BE2C (cell line): ENCODE data around the gene MFF.
"Not testable (repeated sequence)": the region's sequence is repeated elsewhere in the genome, so short reads cannot be mapped to it uniquely, and the experiment has no call there.

Experiments used
- DNase-seq: peaks from one replicate; pipeline ENCODE4 v3.0.0-alpha.2; 2020
- H3K27me3 ChIP-seq: fragments of 250-450 bp; sonication (Bioruptor Pico); 2 replicates; pipeline ENCODE4 v1.5.1; 2020; ENCODE audit warnings: mild to moderate bottlenecking
- H3K36me3 ChIP-seq: fragments of 250-450 bp; sonication (Bioruptor Pico); 2 replicates; pipeline ENCODE4 v1.5.1; 2020; ENCODE audit warnings: mild to moderate bottlenecking
- H3K4me1 ChIP-seq: fragments of 250-450 bp; sonication (Bioruptor Pico); 2 replicates; pipeline ENCODE4 v1.5.1; 2020
- H3K4me3 ChIP-seq: 2 replicates; pipeline ENCODE4 v1.5.1; 2011; ENCODE audit warnings: low read depth, low read length
- H3K9me3 ChIP-seq: fragments of 250-450 bp; sonication (Bioruptor Pico); 2 replicates; pipeline ENCODE4 v1.5.1; 2020
- TF ChIP-seq, protein P1 (sequence below): IDR thresholded peaks from 2 replicates; pipeline ENCODE4 v1.5.1; 2012; ENCODE audit warnings: mild to moderate bottlenecking, low read depth, low read length

Gene MFF

DNA sequence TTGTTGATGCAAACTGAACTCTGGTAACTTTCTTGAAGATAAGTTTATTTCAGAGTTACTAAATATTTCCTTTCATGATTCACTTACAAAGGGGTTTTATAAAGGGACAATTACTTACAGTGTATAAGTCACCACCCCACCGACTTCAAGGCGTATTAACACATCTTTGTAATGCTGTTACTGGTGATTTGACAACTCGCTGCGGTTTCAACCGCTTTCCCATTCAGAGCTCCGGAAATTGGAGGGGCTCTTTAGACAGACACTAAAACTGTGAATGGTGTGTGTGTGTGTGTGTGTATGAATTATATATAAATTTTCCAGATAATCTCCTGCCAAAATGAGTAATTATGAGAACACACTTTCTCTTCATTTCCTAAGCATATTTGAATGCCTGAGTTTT, 49.1 kb downstream of the MFF start:
- no peaks in the 10 kb centered on the region for H3K36me3 ChIP-seq
- peaks cover 9% of the 10 kb centered on the region; the same call in 1 of the 2 replicates for H3K4me1 ChIP-seq
- H3K4me3 ChIP-seq, result no peak overlapping the region
- H3K27me3 ChIP-seq, result no peaks in the 10 kb centered on the region
- no peak for DNase-seq
- H3K9me3 ChIP-seq, result no peaks in the 10 kb centered on the region
- TF ChIP-seq, protein P1, sequence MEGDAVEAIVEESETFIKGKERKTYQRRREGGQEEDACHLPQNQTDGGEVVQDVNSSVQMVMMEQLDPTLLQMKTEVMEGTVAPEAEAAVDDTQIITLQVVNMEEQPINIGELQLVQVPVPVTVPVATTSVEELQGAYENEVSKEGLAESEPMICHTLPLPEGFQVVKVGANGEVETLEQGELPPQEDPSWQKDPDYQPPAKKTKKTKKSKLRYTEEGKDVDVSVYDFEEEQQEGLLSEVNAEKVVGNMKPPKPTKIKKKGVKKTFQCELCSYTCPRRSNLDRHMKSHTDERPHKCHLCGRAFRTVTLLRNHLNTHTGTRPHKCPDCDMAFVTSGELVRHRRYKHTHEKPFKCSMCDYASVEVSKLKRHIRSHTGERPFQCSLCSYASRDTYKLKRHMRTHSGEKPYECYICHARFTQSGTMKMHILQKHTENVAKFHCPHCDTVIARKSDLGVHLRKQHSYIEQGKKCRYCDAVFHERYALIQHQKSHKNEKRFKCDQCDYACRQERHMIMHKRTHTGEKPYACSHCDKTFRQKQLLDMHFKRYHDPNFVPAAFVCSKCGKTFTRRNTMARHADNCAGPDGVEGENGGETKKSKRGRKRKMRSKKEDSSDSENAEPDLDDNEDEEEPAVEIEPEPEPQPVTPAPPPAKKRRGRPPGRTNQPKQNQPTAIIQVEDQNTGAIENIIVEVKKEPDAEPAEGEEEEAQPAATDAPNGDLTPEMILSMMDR, result no peak

GRCh38 chr2:227376656-227377396, 51.8 kb downstream of the MFF start:
- peak; percentile 46 for DNase-seq
- peaks cover 9% of the 10 kb centered on the region; the same call in 1 of the 2 replicates for H3K4me1 ChIP-seq
- TF ChIP-seq, protein P1, result no peak
- H3K27me3 ChIP-seq, result no peaks in the 10 kb centered on the region; the same call in 1 of the 2 replicates
- H3K4me3 ChIP-seq, result no peak overlapping the region
- H3K36me3 ChIP-seq, result no peaks in the 10 kb centered on the region
- H3K9me3 ChIP-seq, result no peaks in the 10 kb centered on the region

DNA sequence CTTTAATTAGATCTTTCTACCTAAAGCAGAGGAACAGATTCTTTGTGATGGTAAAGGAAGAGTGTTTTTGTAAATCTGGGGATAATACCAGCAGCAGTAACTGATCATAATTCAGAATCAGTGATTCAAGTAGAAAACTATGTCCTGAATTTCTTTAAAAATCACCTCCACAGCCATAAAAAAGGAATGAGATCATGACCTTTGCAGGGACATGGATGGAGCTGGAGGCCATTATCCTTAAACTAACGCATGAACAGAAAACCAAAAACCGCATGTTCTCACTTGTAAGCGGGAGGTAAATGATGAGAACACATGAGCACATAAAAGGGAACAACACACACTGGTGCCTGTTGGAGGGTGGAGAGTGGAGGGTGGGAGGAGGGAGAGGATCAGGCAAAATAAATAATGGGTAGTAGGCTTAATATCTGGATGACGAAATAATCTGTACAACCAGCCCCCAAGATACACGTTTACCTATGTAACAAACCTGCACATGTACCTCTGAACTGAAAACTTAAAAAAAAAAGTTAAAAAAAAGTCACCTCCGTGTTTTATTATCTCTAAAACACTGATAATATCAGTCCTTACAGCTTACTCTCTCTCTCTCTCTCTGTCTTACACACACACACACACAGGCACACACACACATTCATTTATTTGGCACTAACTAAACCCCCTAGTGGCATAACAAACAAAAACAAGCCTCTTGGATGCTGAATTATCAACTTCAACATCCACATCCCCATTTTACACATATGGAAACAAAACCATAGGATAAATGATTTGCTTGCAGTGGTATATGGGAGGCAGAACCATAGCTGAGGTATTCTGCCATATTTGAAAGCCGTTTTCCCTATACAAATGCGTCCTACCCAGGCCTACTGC, 52.7 kb downstream of the MFF start:
- Histone ChIP-seq H3K4me3 (no peak overlapping the region), H3K36me3 (no peaks in the 10 kb centered on the region), H3K9me3 (no peaks in the 10 kb centered on the region), H3K4me1 (peaks cover 9% of the 10 kb centered on the region; the same call in 1 of the 2 replicates), H3K27me3 (no peaks in the 10 kb centered on the region; the same call in 1 of the 2 replicates)
- no peak for DNase-seq
- TF ChIP-seq, protein P1, result peak; percentile 32

- no peak overlapping the region for H3K4me3 ChIP-seq
- H3K27me3 ChIP-seq, result no peaks in the 10 kb centered on the region; the same call in 1 of the 2 replicates
- DNase-seq, result no peak
- H3K9me3 ChIP-seq, result no peaks in the 10 kb centered on the region
- TF ChIP-seq, protein P1, result no peak
- peaks cover 9% of the 10 kb centered on the region; the same call in 1 of the 2 replicates for H3K4me1 ChIP-seq
- H3K36me3 ChIP-seq, result no peaks in the 10 kb centered on the region
These were observed 53.3 kb downstream of the MFF start for GRCh38 chr2:227378371-227378782.

GRCh38 chr2:227379095-227379494, 54.0 kb downstream of the MFF start, which contains the start of gene TM4SF20:
TM4SF20 (minus strand) TSS chr2:227379306; CDS start chr2:227379268, 38 bp downstream.
- Histone ChIP-seq H3K4me3 (no peak within 1 kb of the TSS), H3K4me1 (peaks cover 9% of the 10 kb centered on the region; the same call in 1 of the 2 replicates), H3K36me3 (no peaks in the 10 kb centered on the region), H3K27me3 (peaks cover 2% of the 10 kb centered on the region), H3K9me3 (no peaks in the 10 kb centered on the region)
- DNase-seq, result no peak
- TF ChIP-seq, protein P1, result no peak

DNA sequence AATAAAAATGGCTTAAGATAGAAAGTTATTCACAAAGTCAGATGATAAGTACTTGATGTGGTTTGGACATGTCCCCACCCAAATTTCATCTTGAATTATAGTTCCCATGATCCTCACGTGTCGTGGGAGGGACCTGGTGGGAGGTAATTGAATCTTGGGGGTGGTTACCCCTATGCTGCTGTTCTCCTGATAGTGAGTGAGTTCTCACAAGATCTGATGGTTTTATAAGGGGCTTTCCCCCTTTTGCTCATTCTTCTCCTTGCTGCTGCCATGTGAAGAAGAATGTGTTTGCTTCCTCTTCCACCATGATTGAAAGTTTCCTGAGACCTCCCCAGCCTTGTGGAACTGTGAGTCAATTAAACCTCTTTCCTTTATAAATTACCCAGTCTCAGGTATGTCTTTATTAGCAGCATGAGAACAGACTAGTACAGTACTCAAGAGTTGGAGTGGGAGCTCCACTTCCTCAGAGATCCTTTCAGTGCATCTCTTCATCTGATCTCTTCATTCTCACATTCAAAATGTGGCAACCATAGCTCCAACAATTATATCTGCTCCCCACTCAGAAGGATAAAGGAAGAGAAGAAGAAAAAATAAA, 57.3 kb downstream of the MFF start:
- H3K4me3 ChIP-seq, result not testable (repeated sequence)

More for the DNA sequence above, 57.3 kb downstream of the MFF start:
- not testable (repeated sequence) for DNase-seq, H3K9me3 ChIP-seq, H3K36me3 ChIP-seq, H3K27me3 ChIP-seq, H3K4me1 ChIP-seq
